HG03045 (cell line): ENCODE results near the gene KLRK1.
"Not testable (repeated sequence)": the region's sequence is repeated elsewhere in the genome, so short reads cannot be mapped to it uniquely, and the experiment has no call there.

Experiments
- ATAC-seq: cut with Tn5 transposase; IDR thresholded peaks from one replicate; pipeline ENCODE4 v1.9.1; 2021; ENCODE audit warnings: mild to moderate bottlenecking, moderate library complexity; ENCODE audit not compliant: unreplicated experiment

Gene KLRK1

DNA sequence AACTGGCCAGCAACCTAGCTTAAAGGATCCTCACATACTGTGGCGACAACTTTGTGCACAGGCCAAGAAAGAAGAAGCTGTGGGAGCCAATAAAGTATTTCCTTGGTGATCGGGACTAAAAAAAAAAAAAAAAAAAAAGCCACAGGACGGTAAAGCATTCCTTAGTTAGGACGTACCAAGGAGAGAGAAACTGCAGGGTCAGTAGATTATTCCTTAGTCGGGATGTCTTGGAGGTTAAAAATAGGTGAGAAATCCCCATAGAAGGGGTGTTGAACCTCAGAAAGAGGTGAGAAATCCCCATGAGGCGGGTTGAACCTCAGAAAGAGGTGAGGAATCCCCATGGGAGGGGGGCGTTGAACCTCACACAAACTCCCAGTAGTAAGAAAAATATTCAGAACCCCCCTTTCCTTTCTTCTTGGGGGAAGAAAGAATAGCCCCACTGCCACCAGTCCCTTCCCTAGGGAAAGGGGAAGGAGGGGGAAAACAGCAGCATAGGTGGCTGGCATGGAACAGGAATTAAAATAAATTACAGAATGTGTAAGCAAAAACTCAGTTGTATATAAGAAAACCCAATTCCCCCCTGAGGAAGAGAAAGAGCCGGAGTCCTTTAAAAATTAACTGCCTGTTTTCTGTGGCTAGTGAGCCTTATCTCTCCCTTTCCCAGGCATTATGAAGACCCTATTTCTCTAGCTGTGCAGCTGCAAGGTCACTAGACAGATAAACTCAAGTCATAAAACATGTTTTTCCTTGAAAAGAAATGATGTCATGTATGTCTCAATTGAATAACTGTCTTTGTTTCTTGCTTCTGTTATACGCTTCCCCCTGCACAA, 26.8 kb downstream of the KLRK1 start:
- no peak for ATAC-seq

DNA sequence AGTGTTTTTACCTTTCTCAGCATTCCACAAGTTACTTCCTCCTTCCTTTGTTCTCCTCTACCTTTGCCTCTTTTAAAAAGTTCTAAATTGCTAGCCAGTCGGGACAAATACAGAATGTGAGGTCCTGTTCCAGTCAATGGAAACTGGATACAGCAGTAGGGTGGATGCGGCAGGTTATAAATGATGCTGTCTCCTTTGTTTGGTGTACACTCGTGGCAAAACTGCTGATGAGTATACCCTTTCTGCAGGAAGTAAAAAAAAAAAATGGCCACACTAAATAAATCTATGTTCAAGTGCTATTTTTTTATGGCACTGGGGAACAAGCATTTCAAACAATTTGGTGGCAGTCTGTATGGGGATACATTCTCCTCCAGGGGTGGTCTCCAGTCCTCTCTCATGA, 27.5 kb downstream of the KLRK1 start:
- ATAC-seq, result no peak

DNA sequence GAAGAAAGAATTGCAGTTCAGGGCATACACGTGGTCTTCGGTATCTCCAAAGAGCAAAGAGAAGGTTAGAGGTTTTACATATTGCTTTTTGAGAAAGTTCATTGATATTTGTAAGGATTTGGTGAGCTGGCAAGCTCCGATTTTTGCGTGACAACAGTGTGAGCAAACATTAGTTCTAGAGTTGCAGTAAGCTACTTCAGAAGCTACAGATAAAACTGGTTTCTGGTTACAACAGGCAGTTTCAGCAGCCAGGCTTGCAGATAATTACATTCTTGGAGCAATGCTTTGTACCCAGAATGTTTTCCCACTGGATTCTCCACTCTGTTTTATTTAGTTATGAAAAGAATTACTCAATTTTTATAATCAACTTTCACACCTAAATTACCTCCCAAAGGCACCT, 28.2 kb downstream of the KLRK1 start:
- ATAC-seq, result no peak

DNA sequence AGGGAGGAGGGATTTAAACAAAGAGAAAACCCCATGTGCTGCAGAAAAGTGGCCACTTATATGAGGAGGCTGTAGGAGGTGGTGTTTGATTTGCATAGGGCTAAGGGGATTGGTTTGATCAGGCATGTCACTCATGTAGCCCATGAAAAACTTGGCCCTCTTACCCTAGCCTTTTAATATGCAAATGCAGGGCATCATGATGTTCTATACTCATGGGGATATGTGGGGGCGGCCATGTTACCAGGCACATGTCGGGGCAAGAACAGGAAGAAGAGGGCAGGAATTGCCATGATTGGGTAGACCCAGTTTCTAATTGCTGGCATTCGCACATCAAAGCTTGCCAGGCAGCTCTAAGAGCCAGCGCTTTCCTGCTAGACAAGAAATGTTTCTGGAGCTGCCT, 28.8 kb downstream of the KLRK1 start:
- ATAC-seq, result no peak

DNA sequence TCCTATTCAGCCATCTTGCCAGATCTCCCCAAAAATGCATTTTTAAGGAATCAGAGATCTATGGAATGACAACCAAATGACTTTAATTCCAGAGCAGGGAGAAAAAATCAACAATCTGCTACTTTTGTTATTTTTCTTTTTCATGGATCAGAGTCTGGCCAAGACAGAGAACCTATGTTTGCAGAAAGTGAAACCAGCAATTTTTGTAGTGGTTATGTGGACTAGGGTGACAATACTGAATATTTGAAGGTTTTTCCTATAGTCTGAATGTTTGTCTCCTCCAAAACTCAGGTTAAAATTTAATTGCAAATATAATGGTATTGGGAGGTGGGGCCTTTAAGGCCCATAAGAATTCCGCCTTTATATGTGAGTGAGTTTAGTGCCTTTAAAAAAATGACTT, 30.9 kb downstream of the KLRK1 start:
- no peak for ATAC-seq

DNA sequence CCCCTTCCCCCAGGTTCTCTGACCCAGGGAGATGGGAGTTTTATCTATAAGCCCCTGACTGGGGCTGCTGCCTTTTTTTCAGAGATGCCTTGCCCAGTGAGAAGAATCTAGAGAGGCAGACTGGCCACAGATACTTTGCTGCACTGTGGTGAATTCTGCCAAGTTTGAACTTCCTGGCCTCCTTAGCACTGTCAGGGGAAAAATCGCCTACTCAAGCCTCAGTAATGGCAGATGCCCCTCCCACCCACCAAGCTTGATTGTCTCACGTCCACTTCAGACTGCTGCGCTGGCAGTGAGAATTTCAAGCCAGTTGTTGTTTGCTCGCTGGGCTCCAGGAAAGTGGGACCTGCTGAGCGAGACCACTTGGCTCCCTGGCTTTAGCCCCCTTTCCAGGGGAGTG, 31.7 kb downstream of the KLRK1 start:
- no peak for ATAC-seq

DNA sequence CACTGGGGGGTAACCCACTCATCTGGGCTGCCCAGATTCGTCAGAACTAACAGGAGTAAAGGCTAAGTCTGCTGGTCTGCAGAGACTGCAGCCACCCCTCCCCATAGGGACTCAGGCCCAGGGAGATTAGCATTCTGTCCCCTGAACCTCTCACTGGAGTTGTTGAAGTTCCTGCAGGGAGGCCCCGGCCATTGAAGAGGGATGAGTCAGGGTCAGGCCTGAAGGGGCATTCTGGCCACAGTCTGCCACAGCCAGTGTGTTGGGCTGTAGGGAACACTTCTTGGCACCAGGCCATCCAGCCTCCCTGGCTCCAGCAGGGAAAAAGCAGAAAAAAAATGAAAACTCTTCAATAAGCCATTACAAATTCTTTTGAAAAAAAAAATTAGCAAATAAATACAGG, 35.3 kb downstream of the KLRK1 start:
- ATAC-seq, result no peak

DNA sequence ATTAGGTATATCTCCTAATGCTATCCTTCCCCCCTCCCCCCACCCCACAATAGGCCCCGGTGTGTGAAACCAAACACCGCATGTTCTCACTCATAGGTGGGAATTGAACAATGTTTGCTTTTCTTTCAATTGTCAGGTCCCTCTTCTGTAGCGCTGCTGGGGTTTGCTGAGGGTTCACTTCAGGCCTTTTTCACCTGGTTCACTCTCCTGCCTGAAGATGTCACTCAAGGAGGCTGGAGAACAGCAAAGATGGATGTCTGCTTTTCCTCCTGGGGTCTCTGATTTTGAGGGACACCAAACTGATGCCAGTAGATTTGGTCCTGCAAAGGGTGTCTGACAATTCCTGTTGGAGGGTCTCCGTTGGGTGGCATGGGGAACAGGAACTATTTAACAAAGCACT, 35.8 kb downstream of the KLRK1 start:
- ATAC-seq, result no peak

DNA sequence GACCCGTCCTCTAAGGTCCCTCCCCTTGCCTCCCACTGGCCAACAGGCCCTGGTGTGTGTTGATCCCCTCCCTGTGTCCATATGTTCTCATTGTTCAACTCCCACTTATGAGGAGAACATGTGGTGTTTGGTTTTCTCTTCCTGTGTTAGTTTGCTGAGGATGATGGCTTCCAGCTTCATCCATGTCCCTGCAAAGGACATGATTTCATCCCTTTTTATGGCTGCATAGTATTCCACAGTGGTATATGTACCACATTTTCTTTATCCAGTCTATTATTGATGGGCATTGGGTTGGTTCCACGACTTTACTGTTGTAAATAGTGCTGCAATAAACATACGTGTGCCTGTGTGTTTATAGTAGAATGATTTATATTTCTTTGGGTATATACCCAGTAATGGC, 38.4 kb downstream of the KLRK1 start:
- ATAC-seq, result not testable (repeated sequence)

DNA sequence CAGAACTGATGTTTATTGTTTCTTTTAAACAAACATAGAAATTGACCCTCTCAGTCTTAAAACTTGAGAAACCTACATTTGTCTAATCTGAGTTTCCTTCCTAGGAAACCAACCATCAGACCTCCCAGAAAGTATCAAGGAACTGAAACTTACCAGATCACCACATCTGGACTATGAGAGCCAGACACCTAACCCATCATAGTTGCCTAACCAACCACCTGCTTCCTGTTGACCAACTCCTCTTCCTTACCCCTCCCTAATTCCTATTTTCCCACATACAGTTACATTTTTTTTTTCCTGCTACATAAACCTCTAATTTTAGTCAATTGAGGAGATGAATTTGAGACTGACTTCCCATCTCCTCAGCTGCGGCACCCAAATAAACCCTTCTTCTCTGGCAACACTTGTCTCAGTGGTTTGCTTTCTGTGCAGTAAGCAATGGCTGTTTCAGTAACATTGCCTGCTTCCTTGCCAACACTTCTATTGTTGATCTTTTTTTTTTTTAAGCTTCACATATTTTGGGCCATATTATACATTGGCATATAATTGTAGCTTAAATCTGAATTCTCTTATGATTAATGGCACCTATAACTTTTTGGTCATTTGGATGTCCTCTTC, 47.8 kb downstream of the KLRK1 start:
- ATAC-seq, result no peak

DNA sequence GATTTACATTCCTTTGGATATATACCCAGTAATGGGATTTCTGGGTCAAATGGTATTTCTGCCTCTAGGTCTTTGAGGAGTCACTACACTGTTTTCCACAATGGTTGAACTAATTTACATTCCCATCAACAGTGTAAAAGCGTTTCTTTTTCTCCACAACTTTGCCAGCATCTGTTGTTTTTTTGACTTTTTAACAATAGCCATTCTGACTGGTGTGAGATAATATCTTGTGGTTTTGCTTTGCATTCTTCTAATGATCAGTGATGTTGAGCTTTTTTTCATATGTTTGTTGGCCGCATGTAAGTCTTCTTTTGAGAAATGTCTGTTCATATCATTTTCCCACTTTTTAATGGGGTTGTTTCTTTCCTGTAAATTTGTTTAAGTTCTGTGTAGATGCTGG, 48.9 kb downstream of the KLRK1 start:
- ATAC-seq, result not testable (repeated sequence)

DNA sequence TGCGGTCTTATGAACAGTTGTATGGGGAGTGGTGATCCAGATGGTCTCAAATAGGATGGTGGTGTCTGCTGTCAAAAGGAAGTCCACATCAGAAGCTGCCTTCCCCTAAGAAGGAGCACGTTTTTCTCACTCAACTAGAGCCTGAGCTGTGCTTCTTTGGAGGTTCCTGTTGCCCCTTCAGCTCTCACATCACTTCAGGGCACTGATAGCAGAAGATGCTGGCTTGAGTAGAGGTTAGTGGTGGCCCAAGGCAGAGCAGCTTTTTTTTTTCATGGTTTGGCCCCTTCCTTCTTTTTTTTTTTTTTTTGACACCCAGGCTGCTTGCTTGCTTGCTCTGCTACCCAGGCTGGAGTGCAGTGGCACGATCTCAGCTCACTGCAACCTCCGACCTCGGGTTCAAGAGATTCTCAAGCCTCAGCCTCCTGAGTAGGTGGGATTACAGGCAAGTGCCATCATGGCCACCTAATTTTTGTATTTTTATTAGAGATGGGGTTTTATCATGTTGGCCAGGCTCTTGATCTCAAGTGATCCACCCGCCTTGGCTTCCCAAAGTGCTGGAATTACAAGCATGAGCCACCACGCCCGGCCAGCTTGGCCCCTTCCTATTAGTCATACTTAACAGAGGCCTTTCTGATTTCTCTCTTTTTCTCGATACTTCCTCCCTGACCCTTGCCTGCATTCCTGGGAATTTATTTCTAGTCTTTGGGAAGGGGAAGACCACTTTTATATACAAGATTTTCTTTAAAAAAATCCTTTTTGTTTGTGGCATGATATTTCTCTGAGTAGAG, 50.6 kb downstream of the KLRK1 start:
- no peak for ATAC-seq

DNA sequence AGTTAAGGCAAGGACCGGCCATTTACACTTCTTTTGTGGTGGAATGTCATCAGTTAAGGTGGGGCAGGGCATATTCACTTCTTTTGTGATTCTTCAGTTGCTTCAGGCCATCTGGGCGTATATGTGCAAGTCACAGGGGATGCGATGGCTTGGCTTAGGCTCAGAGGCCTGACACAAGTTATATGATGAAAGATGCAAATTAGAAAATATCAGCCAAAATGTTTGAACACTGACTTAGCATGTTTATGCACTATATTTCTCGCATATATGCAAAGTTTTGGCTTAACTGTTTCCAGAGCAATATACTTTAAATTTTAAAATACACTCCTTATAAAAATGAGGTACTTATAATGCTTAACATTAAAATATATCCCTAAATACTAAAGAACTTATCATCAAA, 51.4 kb downstream of the KLRK1 start:
- not testable (repeated sequence) for ATAC-seq

DNA sequence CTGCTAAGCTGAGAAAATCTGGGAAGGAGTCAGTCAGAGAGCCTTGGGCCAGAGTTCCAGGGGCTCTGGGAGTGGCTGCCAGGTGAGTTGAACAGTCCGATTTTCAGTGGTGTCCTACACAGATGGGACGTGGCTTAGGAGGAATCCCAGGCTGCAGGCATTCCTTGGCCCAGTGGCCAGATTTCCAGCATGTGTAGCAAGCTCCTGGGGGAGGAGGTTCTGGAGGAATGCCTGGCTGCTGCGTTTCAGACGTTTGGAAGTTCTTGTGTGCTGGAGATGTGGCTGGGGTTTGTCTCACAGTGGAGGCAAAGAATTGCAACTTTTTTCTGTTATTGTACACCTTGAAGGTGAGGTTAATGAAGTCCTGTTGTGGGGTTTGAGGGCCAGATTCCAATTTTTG, 53.6 kb downstream of the KLRK1 start:
- ATAC-seq, result not testable (repeated sequence)

DNA sequence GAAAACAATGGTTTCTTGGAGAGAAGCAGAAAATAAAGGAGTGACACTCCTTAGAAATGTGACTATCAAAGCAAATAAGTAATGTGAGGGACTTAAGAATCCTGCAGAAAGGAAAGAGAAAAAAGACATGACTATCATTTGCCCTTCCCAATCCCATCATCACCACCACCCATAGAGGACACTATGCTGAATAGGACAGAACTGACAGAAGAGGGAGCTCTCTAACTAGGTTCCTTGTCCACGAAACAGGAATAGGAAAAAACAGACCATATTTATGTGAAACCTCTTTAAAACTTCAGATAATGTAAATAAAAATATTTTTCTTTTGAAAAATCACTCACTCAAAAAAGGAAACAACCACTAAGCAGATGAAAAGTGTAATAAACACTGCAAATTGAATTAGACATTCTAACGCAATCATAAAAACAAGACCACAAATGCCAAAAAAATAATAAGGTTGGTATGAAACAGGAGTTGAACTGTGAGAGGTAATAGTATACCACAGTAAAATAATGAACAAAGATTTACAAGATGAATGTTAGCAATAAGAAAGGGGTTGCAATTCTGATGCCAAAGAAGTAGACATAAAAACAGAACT, 58.1 kb downstream of the KLRK1 start:
- no peak for ATAC-seq

DNA sequence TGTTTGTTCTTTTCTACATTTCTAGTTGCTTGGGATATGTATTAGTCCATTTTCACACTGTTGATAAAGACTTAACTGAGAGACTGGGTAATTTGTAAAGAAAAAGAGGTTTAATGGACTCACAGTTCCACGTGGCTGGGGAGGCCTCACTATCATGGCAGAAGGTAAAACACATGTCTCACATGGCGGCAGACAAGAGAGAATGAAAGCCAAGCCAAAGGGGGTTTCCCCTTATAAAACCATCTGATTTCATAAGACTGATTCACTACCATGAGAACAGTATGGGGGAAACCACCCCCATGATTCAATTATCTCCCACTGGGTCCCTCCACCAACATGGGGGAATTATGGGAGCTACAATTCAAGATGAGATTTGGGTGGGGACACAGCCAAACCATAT, 61.1 kb downstream of the KLRK1 start:
- not testable (repeated sequence) for ATAC-seq
